Stimulated activated CD4-positive, alpha-beta T cell treated with anti-CD3 and anti-CD28 coated beads, Interleukin-4, amount 100 ng/mL, for 24 hours (primary cell): Measurements from ENCODE around the gene CSF2RB.

Source experiments
- DNase-seq: peaks from one replicate; pipeline ENCODE4 v3.0.0-alpha.2; 2020

CSF2RB gene

DNA sequence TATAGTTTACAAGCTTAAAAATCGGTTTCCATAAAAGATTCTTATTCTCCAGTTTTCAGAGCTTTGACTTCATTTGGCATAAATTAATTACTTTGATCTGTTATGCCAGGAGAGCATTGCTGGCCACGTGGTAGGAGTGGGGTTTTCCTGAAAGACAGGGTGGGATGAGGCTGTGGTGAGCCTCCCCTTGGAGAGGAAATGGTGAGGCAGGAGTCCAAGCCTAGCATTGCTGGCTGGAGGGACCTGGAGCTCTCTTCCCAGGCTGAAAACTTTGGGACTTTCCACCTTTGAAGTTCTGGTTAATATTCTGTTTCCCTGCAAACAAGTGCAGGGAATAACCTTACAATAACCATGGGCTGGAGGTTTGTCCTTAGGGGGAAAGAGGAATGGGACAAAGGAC is 21.1 kb upstream of the CSF2RB start:
- no peak for DNase-seq

DNA sequence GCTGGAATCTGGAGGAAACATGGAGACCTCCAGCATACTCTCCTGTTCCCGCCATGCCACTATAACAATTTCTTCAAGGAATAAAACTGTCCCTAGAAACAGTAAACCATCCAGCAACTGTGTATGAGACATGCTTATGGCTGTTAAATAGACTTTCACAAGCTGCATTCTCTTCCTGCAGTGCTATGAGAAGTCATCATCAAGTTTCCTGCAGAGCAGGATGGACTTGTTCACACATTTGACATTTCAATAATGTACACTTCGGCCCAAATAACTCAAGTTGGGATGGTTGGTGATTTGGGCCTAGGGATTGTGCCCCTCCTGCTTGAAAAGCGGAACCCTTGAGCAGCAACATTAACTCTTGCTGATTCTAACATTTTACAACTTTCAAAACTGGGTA is 20.2 kb upstream of the CSF2RB start:
- DNase-seq = no peak

GRCh38 chr22:36894266-36894665 is 19.2 kb upstream of the CSF2RB start:
- no peak for DNase-seq

DNA sequence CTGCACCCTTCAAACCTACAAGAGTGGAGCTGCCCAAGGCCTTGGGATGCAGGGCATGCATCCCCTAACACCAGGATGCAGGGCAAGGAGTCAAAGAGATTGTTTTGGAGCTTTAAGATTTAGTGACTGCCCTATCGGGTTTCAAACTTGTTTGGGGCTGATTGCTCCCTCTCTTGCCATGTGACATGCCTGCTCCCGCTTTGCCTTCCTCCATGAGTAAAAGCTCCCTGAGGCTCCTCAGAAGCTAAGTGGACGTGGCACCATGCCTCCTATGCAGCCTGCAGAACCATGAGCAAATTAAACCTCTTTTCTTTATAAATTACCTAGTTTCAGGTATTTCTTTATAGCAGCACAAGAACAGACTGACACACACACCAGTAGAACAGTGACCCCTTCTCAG is 15.8 kb upstream of the CSF2RB start:
- DNase-seq = no peak

GRCh38 chr22:36898690-36899089 is 14.7 kb upstream of the CSF2RB start:
- no peak for DNase-seq

- no peak for DNase-seq
Measured at GRCh38 chr22:36899498-36899897, 13.9 kb upstream of the CSF2RB start.

DNA sequence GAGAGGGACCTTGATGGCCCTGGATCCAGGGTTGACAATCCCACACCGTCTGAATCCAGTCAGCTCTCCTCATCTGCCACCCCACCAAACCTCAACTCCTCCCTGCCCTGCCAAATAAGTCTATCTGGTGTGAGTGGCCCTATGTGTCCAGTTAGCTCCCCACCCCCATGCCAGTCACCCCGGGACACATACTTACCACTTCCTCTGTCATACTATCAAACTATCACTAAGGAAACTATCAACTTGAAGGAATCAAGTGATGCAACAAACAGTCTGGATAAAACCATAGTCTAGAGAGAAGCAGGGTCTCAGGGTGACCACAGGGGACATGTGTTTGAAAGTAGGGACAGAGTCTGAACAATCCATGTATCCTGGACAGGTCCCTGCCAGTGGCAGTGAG is 13.2 kb upstream of the CSF2RB start:
- DNase-seq = no peak

- no peak for DNase-seq
Measured at GRCh38 chr22:36900880-36901279, 12.5 kb upstream of the CSF2RB start.

- no peak for DNase-seq
Measured at GRCh38 chr22:36901411-36902142, 11.9 kb upstream of the CSF2RB start.

DNA sequence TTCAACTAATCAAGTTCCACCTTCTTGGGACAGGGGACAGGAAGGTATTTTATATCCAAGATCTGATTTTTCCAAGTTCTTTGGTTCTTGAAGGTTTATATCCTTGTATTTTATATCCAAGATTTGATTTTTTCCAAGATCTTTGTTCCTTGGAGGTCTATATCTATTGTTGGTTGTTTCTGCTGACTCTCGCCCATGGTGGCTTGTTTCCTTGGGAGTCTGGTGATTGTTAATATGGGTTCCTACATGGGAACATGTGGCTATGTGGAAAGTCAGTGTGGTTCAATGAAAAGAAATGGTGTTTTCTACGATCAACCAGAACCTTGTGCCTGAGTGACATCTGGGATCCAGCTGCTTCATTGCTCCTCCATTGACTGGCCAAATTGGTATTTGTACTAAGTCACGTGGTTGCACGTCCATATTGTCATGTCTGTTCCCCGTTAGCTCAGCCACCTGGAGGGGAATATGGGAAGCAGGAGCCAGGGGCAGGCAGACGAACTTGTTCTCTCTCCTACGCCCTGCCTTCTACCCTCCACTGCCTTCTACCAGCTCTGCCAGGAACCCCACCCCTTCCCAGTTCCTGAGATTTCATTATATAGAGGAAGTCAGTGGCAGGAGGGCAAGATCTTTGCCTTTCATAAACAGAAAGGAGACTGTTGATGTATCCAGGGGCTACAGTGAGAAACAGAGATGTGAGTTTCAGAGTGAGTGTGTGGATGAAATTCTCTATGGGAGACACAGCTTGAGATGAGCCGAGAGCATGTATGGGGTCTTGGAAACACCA is 11.1 kb upstream of the CSF2RB start:
- DNase-seq = no peak

DNA sequence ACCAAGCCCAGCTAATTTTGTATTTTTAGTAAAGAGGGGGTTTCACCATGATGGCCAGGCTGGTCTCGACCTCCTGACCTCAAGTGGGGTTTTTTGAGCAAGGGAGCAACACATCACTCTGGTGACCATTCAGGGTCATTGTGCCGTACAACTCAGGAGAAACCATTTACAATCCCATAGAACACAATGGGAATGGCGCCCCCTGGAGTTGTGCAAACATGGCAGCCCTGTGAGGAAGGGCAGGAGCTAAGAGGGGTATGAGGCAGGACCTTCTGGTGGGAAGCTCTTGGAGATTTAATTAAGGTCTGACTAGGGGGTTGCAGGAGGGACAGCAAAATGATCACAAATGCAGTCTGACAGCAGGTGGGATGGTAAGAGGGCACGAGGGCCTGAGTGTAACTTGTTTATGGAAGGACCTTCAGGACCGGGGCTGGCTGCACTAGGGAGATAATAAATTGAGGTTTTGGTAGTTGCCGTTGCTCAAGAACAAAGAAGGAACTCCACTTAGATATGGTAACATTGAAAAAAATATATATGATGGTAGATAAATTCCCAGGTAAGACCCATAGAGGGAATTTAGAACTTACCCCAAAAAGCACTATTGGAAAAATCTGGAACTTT is 9.1 kb upstream of the CSF2RB start:
- no peak for DNase-seq

- no peak for DNase-seq
Measured at GRCh38 chr22:36907253-36908195, 5.9 kb upstream of the CSF2RB start.

DNA sequence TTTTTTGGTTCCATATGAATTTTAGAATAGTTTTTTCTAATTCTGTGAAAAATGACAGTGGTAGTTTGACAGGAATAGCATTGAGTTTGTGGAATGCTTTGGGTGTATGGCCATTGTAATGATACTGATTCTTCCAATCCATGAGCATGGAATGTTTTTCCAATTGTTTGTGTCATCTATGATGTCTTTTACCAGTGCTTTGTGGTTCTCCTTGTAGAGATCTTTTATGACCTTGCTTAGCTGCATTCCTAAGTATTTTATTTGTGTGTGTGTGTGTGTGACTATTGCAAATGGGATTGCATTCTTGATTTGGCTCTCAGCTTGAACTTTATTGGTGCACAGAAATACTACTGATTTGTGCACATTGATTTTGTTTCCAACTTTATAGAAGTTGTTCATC is 3.0 kb upstream of the CSF2RB start:
- no peak for DNase-seq

DNA sequence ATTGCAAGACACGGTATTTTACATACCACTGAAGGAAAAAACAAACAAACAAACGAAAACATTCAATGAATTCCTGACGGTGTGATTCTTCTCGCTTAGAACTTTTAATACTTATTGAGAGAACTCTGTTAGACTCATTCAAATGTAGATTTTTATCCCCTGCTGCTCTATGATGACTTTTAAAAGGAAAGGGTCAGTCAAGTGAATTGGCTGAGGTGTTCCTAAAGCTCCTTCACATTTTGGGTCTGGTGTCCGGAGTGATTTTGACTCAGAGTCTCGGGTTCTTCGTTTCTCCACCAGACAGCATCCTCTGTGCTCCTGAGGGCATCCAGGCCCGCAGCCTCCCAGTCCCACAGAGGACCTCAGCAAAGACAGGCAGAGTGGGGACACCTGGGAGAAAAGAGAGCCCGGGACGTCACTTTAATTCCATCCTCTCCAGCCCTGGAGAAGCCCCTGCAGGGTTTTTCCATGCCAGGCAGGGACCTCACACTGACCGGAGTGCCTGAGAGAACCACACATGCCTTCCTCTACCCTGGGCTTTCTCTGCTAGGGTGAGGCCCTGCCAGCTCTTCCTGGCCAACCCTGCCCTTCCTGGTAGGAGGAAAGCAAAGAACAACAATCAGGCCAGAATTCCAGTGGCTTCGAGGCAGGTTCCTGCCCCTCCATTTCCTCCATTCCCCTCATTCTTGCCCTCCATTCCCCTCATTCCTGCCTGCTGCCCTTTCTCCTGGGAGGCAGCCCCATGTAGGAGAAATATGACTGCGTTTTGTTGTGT is 1.4 kb upstream of the CSF2RB start:
- no peak for DNase-seq

DNA sequence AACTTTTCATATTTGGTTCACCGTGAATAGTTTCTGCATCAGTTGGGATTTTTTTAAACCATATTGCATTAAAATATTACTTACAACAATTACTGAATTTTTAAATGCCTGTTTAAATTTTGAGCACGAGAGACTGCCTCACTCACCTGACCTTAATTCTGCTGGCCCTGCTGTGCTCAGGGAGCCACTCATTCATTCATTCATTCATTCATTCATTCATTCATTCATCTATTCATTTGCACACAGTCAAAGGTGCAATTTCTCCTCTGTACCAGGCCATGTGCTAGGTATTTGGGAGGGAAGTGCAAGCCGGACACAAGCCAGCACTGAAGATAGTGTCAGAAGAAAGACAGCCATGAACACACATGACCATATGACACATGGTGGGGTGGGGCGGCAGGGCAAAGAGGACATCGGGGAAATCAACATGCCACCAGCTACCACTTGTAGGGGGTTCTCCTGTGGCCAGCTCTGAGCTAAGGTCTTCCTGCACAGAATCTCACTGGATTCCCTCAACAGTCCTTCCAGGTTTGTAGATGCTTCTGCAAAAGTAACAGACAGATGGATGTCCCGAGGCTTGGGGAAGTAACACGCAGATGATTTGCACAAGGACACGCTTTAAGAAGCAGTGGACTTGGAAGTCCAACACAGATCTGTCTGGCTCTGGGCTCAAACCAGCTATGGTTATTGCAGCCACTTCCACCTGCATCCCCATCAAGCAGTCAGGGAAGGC is 568 bp upstream of the CSF2RB start:
- DNase-seq = no peak

DNA sequence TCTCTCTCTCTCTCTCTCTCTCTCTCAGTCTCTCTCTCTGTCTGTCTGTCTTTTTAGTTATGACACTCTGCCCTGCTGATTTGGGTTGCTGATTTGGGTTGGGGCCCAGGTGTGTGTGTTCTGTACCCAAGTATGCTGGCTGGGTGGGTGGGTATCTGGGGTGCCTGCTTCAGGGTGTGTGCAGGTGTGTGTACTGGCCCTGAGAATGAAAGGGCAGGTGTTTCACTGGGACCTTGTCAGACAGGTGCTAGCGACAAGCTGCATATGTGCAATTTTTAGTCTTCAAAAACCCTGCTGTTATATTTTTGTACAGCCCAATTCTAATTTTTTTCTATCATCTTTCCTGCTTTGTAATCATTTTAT is 943 bp downstream of the CSF2RB start:
- DNase-seq = no peak

DNA sequence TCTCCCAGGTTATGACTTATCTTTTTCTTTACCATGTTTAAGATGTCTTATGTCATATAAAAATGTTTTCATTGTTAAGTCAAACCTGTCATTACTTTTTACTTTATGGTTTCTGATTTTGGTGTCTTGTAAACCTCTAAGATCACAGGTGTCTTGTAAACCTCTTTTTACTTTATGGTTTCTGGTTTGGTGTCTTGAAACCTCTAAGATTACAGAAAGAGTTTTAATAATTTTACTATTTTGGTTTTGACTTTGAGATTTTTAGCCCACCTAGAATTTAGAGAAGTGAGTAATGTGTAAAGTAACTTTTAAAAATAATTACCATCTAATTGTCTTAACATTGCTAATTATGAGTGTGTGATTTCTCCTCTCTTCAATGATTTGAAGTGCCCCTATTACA is 2.6 kb downstream of the CSF2RB start:
- DNase-seq = no peak

GRCh38 chr22:36918586-36919284 is 5.3 kb downstream of the CSF2RB start:
- DNase-seq = no peak

- no peak for DNase-seq
Measured at GRCh38 chr22:36921309-36922104, 8.1 kb downstream of the CSF2RB start.

- DNase-seq = no peak
Measured at GRCh38 chr22:36922105-36922608, 8.7 kb downstream of the CSF2RB start.
